Vagina (tissue), 2 donors: Measurements from ENCODE around the gene FCAR. TPM values are rescaled to one million over a fixed set of nuclear protein-coding genes. Genes with fewer than 3 reads are reported as not detected.
"Not testable (repeated sequence)": the region's sequence is repeated elsewhere in the genome, so short reads cannot be mapped to it uniquely, and the experiment has no call there.

Experiments used
- DNase-seq, 2 donors: peaks; one replicate each; pipeline ENCODE4 v3.0.0-alpha.2; 2017; ENCODE audit errors: extremely low spot score in 2 of 2
- H3K27ac ChIP-seq: fragments of 200-600 bp; sonication (generic); one replicate; pipeline ENCODE4 v1.5.1; 2019
- H3K27me3 ChIP-seq: fragments of 200-600 bp; sonication (generic); one replicate; pipeline ENCODE4 v1.5.1; 2019
- H3K36me3 ChIP-seq, 2 donors: fragments of 200-600 bp; sonication (generic); one replicate each; pipeline ENCODE4 v1.5.1; 2017 to 2019
- H3K4me1 ChIP-seq: fragments of 200-600 bp; sonication (generic); one replicate; pipeline ENCODE4 v1.5.1; 2019
- H3K4me3 ChIP-seq, 2 donors: fragments of 200-600 bp; sonication (generic); 1 replicate in 1 of 2; 2 replicates in 1 of 2; pipeline ENCODE4 v1.5.1; 2016 to 2019
- H3K9me3 ChIP-seq: fragments of 200-600 bp; sonication (generic); one replicate; pipeline ENCODE4 v1.5.1; 2019
- CTCF ChIP-seq, 3 experiments: fragments of 450-650 bp in 2 of 3; fragments of 200-600 bp in 1 of 3; sonication (generic) in 1 of 3; IDR thresholded peaks; one replicate each; pipeline ENCODE4 v1.5.1; 2017 to 2019; ENCODE audit warnings: antibody characterized with exemption in 3 of 3, mild to moderate bottlenecking in 2 of 3, moderate library complexity in 2 of 3
- POLR2A ChIP-seq, 2 donors: fragments of 450-650 bp; IDR thresholded peaks; one replicate each; pipeline ENCODE4 v1.6.1; 2017; ENCODE audit warnings: antibody characterized with exemption in 2 of 2, mild to moderate bottlenecking in 2 of 2, moderate library complexity in 2 of 2
- POLR2AphosphoS5 ChIP-seq, 2 donors: sonication (generic); formaldehyde crosslinking; IDR thresholded peaks; one replicate each; pipeline ENCODE4 v1.9.0; 2017; ENCODE audit warnings: antibody characterized with exemption in 2 of 2, mild to moderate bottlenecking in 2 of 2, low read depth in 1 of 2; ENCODE audit not compliant: insufficient read depth in 1 of 2
- intact Hi-C: fragments of 100-400 bp; cut with DNase I; formaldehyde crosslinking; loops from one replicate; pipeline ENCODE4 v1.15.1; 2023
- total RNA-seq: library from RNA; depleted of rRNA; stranded (reverse); fragments of >200 nt; gene quantifications from one replicate; pipeline ENCODE4 v1.2.3, GENCODE V29; 2016

The FCAR gene
- total RNA-seq, result 2.2 TPM

- Histone ChIP-seq H3K36me3 (no peaks in the 10 kb centered on the region), H3K9me3 (no peaks in the 10 kb centered on the region), H3K27ac (no peak within 1 kb of the TSS), H3K4me3 (no peak within 1 kb of the TSS), H3K27me3 (no peaks in the 10 kb centered on the region), H3K4me1 (no peaks in the 10 kb centered on the region)
- no peak for TF ChIP-seq POLR2A (IDR thresholded peaks at IDR 0.05)
- TF ChIP-seq CTCF (IDR thresholded peaks at IDR 0.05), result no peak
- no peak for TF ChIP-seq POLR2AphosphoS5 (IDR thresholded peaks at IDR 0.05; ENCODE audit: insufficient read depth in 1 of 2, low read depth in 1 of 2)
- intact Hi-C loops, result no loop called here
- DNase-seq, result no peak
Observed at GRCh38 chr19:54873990-54874389, at the start of gene FCAR. Gene FCAR (plus strand): TSS chr19:54874235. CDS start chr19:54874290, 55 bp downstream.

- H3K4me1 ChIP-seq, H3K4me3 ChIP-seq, H3K9me3 ChIP-seq, DNase-seq, H3K27me3 ChIP-seq, H3K27ac ChIP-seq, intact Hi-C loops, H3K36me3 ChIP-seq: not testable (repeated sequence)
Observed at GRCh38 chr19:54824416-54824815, 49.6 kb upstream of the FCAR start.

- intact Hi-C loops, H3K9me3 ChIP-seq: not testable (repeated sequence)
Observed at GRCh38 chr19:54825326-54825725, 48.7 kb upstream of the FCAR start.

GRCh38 chr19:54828064-54828463 lies 46.0 kb upstream of the FCAR start:
- H3K27ac ChIP-seq, H3K4me3 ChIP-seq, DNase-seq, H3K4me1 ChIP-seq, intact Hi-C loops, H3K9me3 ChIP-seq, H3K36me3 ChIP-seq, H3K27me3 ChIP-seq: not testable (repeated sequence)

More at GRCh38 chr19:54825326-54825725, 48.7 kb upstream of the FCAR start:
- not testable (repeated sequence) for H3K27ac ChIP-seq, H3K4me1 ChIP-seq, H3K27me3 ChIP-seq, DNase-seq, H3K36me3 ChIP-seq, H3K4me3 ChIP-seq

GRCh38 chr19:54832496-54832895 lies 41.5 kb upstream of the FCAR start, which contains the start of gene KIR2DS4:
Gene KIR2DS4 (plus strand): TSS chr19:54832676.
- H3K9me3 ChIP-seq, H3K36me3 ChIP-seq, DNase-seq, intact Hi-C loops, H3K27ac ChIP-seq, H3K4me3 ChIP-seq, H3K4me1 ChIP-seq, H3K27me3 ChIP-seq: not testable (repeated sequence)

GRCh38 chr19:54835126-54835525 lies 38.9 kb upstream of the FCAR start:
- H3K9me3 ChIP-seq, H3K27me3 ChIP-seq, H3K4me3 ChIP-seq, H3K27ac ChIP-seq, intact Hi-C loops, H3K4me1 ChIP-seq, H3K36me3 ChIP-seq, DNase-seq: not testable (repeated sequence)

- H3K27me3 ChIP-seq, intact Hi-C loops, H3K4me1 ChIP-seq, H3K36me3 ChIP-seq, H3K27ac ChIP-seq, H3K9me3 ChIP-seq, DNase-seq, H3K4me3 ChIP-seq: not testable (repeated sequence)
Observed at GRCh38 chr19:54837522-54837921, 36.5 kb upstream of the FCAR start.

GRCh38 chr19:54843171-54843570 lies 30.9 kb upstream of the FCAR start:
- H3K4me1 ChIP-seq, DNase-seq, H3K9me3 ChIP-seq, H3K27ac ChIP-seq, H3K4me3 ChIP-seq, intact Hi-C loops, H3K27me3 ChIP-seq, H3K36me3 ChIP-seq: not testable (repeated sequence)

GRCh38 chr19:54850061-54850640 lies 23.9 kb upstream of the FCAR start, which contains the start of gene KIR3DL2:
Gene KIR3DL2 (plus strand): TSS chr19:54850443. CDS start chr19:54850476, 33 bp downstream.
- H3K4me1 ChIP-seq, H3K4me3 ChIP-seq, DNase-seq, H3K27ac ChIP-seq, H3K36me3 ChIP-seq, intact Hi-C loops, H3K27me3 ChIP-seq, H3K9me3 ChIP-seq: not testable (repeated sequence)
